ENCODE measurements around the gene TEPSIN. TPM values are rescaled to one million over a fixed set of nuclear protein-coding genes. Genes with fewer than 3 reads are reported as not detected.
"Not testable (repeated sequence)": the region's sequence is repeated elsewhere in the genome, so short reads cannot be mapped to it uniquely, and the experiment has no call there.

Gene TEPSIN
- total RNA-seq, 2 donors from 2014 or later = 17.4 to 18.4 TPM

- no peak for DNase-seq (ENCODE audit: low spot score)
- intact Hi-C loops (cut with DNase I) = no loop called here
These were observed 7.7 kb downstream of the TEPSIN start for GRCh38 chr17:81231121-81231645.

GRCh38 chr17:81230043-81230820 lies 8.6 kb downstream of the TEPSIN start:
- intact Hi-C loops (cut with DNase I) = no loop called here
- DNase-seq (ENCODE audit: low spot score) = no peak

- no peak for DNase-seq (ENCODE audit: low spot score)
- intact Hi-C loops (cut with DNase I) = no loop called here
These were observed 9.3 kb downstream of the TEPSIN start for GRCh38 chr17:81229666-81229920.

- no peak for DNase-seq (ENCODE audit: low spot score)
- intact Hi-C loops (cut with DNase I) = no loop called here
These were observed 9.8 kb downstream of the TEPSIN start for GRCh38 chr17:81228834-81229665.

- intact Hi-C loops (cut with DNase I) = no loop called here
These were observed 10.4 kb downstream of the TEPSIN start for GRCh38 chr17:81228420-81228819.

GRCh38 chr17:81227630-81228029 lies 11.2 kb downstream of the TEPSIN start:
- DNase-seq (ENCODE audit: low spot score); intact Hi-C loops (cut with DNase I): not testable (repeated sequence)

More at GRCh38 chr17:81228420-81228819, 10.4 kb downstream of the TEPSIN start:
- no peak for DNase-seq (ENCODE audit: low spot score)

DNA sequence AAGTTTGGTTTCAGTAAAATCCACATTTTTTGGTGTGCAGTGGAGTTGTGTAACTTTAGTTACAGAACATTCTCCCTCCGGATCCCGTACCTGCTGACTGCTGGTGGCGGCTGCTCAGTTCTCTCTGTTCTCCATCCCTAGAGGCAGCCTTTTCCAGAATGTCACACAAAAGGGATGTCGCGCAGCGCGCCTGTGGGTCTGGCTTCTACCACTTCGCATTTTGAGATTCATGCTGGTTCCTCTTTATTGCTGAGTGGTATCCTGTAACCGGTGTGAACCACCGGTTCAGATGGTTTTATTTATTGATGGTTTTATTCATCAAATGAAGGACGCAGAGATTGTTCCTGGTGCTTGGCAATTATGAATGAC lies 15.1 kb downstream of the TEPSIN start:
- DNase-seq (ENCODE audit: low spot score) = no peak
- intact Hi-C loops (cut with DNase I) = no loop called here

GRCh38 chr17:81222906-81223761 lies 15.7 kb downstream of the TEPSIN start, which contains the start of gene CEP131:
CEP131 (minus strand) TSS chr17:81222965; CDS start chr17:81220056, 2,909 bp downstream.
- peak; percentile 100 for DNase-seq (ENCODE audit: low spot score)
- intact Hi-C loops (cut with DNase I) = no loop called here

GRCh38 chr17:81222620-81222905 lies 16.3 kb downstream of the TEPSIN start:
- intact Hi-C loops (cut with DNase I) = no loop called here
- no peak for DNase-seq (ENCODE audit: low spot score)

GRCh38 chr17:81221842-81222619 lies 16.8 kb downstream of the TEPSIN start:
- DNase-seq (ENCODE audit: low spot score) = no peak
- intact Hi-C loops (cut with DNase I) = no loop called here

GRCh38 chr17:81221371-81221841 lies 17.4 kb downstream of the TEPSIN start:
- DNase-seq (ENCODE audit: low spot score) = no peak
- intact Hi-C loops (cut with DNase I) = no loop called here

DNA sequence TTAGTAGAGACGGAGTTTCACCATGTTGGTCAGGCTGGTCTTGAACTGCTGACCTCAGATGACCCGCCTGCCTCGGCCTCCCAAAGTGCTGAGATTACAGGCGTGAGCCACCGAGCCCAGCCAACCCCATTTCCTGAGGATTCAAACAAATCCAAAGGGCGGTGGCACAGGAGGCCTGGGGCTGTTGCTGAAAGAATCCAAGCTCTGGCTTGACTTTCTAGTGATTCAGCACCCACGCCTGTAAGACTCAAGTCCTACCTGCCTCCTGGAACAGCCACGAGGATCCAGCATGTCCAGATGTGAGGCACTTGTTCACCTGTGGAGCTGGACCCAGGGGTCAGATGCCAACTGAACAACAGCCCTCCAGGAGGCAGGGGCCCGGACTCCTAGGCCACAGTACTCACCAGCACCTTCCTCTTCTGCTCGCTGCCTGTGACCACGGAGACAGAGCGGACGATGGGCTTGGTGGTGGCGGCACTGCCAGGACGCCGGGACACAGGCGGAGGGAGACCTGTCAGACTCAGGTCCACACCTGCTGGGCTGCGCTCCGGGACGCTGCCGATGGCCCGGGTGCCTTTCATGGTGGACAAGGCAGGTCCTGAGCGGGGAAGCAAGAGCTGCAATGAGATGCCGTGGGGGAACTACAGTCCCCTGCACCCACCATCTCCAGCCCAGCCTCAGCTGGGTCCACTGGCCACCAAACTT lies 19.2 kb downstream of the TEPSIN start:
- intact Hi-C loops (cut with DNase I) = no loop called here

DNA sequence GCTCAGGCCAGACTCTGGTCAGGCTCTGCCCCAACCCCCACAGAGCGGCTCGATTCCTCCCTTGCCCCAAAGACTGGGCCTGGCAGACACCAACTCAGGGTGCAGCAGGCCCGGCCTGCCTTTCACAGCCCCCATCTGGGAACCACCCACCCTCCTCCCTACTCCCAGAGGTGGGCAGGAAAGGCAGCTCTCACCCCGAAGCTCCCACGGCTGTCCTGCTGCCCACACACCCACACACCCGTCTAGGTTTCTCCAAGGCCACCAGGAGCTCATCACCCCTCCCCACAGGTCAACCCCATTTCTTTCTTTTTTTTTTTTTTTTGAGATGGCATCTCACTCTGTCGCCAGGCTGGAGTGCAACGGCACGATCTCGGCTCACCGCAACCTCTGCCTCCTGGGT lies 19.9 kb downstream of the TEPSIN start:
- intact Hi-C loops (cut with DNase I) = no loop called here
- no peak for DNase-seq (ENCODE audit: low spot score)

More for the DNA sequence above, 19.2 kb downstream of the TEPSIN start:
- no peak for DNase-seq (ENCODE audit: low spot score)

DNA sequence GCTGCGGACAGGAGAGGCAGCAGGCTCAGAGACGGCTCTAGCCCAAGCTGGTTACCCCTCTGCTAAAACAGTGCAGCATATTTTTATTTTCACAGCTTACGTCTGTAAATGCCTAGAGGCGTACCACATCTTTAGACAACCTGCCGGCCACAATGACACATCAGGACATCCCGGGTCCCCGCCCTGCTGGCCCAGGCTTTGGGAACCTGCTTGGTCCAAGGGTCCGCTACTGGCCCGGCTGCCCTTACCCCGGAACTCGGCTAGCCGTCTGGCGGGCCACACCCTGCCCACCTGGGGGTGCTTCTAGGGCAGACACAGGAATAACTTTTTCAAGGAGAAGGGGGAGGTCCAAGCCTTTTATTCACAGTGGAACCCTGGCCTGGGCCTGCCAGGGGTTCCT lies 20.4 kb downstream of the TEPSIN start:
- intact Hi-C loops (cut with DNase I) = no loop called here
- no peak for DNase-seq (ENCODE audit: low spot score)

- intact Hi-C loops (cut with DNase I) = no loop called here
- DNase-seq (ENCODE audit: low spot score) = no peak
These were observed 21.4 kb downstream of the TEPSIN start for GRCh38 chr17:81217491-81217890.

- intact Hi-C loops (cut with DNase I) = no loop called here
- DNase-seq (ENCODE audit: low spot score) = no peak
These were observed 24.9 kb downstream of the TEPSIN start for GRCh38 chr17:81213978-81214377.

- intact Hi-C loops (cut with DNase I) = no loop called here
- no peak for DNase-seq (ENCODE audit: low spot score)
These were observed 26.5 kb downstream of the TEPSIN start for GRCh38 chr17:81212365-81212764.

DNA sequence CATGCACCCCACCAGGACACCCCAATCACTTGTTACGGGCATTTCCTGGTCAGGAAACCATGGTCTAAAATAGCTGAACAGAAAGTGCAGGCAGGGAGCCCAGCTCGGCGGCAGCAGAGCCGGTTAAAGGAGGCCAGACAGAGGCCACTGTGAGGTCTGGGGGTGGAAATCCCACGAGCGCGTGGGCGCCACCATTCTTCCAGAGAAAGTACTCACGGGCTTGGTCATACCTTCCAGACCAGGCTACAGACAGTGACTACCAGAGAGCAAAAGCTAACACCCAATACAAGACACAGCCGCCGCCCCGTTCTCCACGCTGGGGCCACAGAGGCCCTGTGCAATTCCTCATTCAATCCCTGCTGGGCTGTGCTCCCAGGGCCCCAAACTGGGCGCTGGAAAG lies 28.0 kb downstream of the TEPSIN start:
- no peak for DNase-seq (ENCODE audit: low spot score)
- intact Hi-C loops (cut with DNase I) = no loop called here

Measured in posterior vena cava (tissue), 2 donors.